SU-DHL-6 (cell line): Measurements from ENCODE around the gene SPATA32.

Experiments used
- H2AFZ ChIP-seq: fragments of 200-600 bp; sonication (generic); 2 replicates; pipeline ENCODE4 v1.6.1; 2014; ENCODE audit warnings: low read depth, mild to moderate bottlenecking, moderate library complexity, mixed read lengths, antibody characterized with exemption, low read length; ENCODE audit not compliant: severe bottlenecking
- H3F3A ChIP-seq: fragments of 200-600 bp; shearing (Covaris generic); 2 replicates; pipeline ENCODE4 v1.6.0; 2016; ENCODE audit warnings: antibody characterized with exemption, mild to moderate bottlenecking; ENCODE audit not compliant: insufficient read depth
- H3K27ac ChIP-seq: fragments of 200-600 bp; sonication (generic); 2 replicates; pipeline ENCODE4 v1.5.1; 2016; ENCODE audit warnings: low read depth, mild to moderate bottlenecking, low read length, moderate library complexity, mixed read lengths
- H3K27me3 ChIP-seq: fragments of 200-600 bp; sonication (generic), shearing (Covaris generic); 2 replicates; pipeline ENCODE4 v1.6.0; 2014; ENCODE audit warnings: mild to moderate bottlenecking, low read length
- H3K36me3 ChIP-seq: fragments of 200-600 bp; sonication (generic); 2 replicates; pipeline ENCODE4 v1.6.1; 2014; ENCODE audit warnings: mild to moderate bottlenecking, low read length, mixed read lengths
- H3K4me2 ChIP-seq: fragments of 300-600, 200-600 bp; shearing (Covaris generic), sonication (generic); 2 replicates; pipeline ENCODE4 v1.6.0; 2014; ENCODE audit warnings: low read length, low read depth, mild to moderate bottlenecking; ENCODE audit not compliant: poor library complexity, severe bottlenecking
- H3K4me3 ChIP-seq: fragments of 200-600 bp; sonication (generic); 2 replicates; pipeline ENCODE4 v1.5.1; 2014; ENCODE audit warnings: antibody characterized with exemption, low read length, mild to moderate bottlenecking, mixed read lengths; ENCODE audit not compliant: insufficient read depth, poor library complexity, severe bottlenecking
- H3K79me2 ChIP-seq: fragments of 200-600 bp; sonication (generic); 2 replicates; pipeline ENCODE4 v1.6.1; 2014; ENCODE audit warnings: mild to moderate bottlenecking, low read length, moderate library complexity; ENCODE audit not compliant: insufficient read depth
- H3K9ac ChIP-seq: fragments of 200-600 bp; sonication (generic); 2 replicates; pipeline ENCODE4 v1.7.0; 2014; ENCODE audit warnings: mild to moderate bottlenecking, low read length
- H3K9me2 ChIP-seq: fragments of 200-600 bp; sonication (generic); replicated peaks from 2 replicates; pipeline ENCODE4 v1.6.1; 2014; ENCODE audit warnings: low read length; ENCODE audit not compliant: insufficient read depth
- H3K9me3 ChIP-seq: fragments of 200-600 bp; sonication (generic); 2 replicates; pipeline ENCODE4 v1.6.1; 2014; ENCODE audit warnings: low read length, mixed read lengths; ENCODE audit not compliant: insufficient read depth
- H4K20me1 ChIP-seq: fragments of 200-600 bp; sonication (generic); 2 replicates; pipeline ENCODE4 v1.6.1; 2014; ENCODE audit warnings: low read depth, mild to moderate bottlenecking, antibody characterized with exemption, low read length, moderate library complexity, mixed read lengths
- CTCF ChIP-seq: fragments of 200-600 bp; sonication (generic); IDR thresholded peaks from one replicate; pipeline ENCODE4 v1.5.1; 2017; ENCODE audit warnings: antibody characterized with exemption, mild to moderate bottlenecking, low read length, moderate library complexity; ENCODE audit not compliant: insufficient read depth, poor library complexity, severe bottlenecking
- EZH2phosphoT487 ChIP-seq: fragments of 200-600 bp; sonication (generic), shearing (Covaris generic); conservative IDR thresholded peaks from 2 replicates; pipeline ENCODE4 v1.6.1; 2018; ENCODE audit warnings: mild to moderate bottlenecking, antibody characterized with exemption, low read length, moderate library complexity, mixed read lengths

Gene SPATA32

GRCh38 chr17:45309400-45309799 lies 47.5 kb upstream of the SPATA32 start:
- no peaks in the 10 kb centered on the region for H4K20me1 ChIP-seq
- no peak overlapping the region for H3K4me2 ChIP-seq
- no peaks in the 10 kb centered on the region for H3K9me3 ChIP-seq
- H3K9ac ChIP-seq, result no peak overlapping the region
- TF ChIP-seq CTCF, result no peak
- TF ChIP-seq EZH2phosphoT487, result no peak
- no peaks in the 10 kb centered on the region for H3K9me2 ChIP-seq
- H3K4me3 ChIP-seq, result no peak overlapping the region
- H3K79me2 ChIP-seq, result peaks cover 70% of the 10 kb centered on the region
- H3K36me3 ChIP-seq, result no peaks in the 10 kb centered on the region
- no peak overlapping the region for H3K27ac ChIP-seq
- H3F3A ChIP-seq, result peaks cover 8% of the 10 kb centered on the region; the same call in 1 of the 2 replicates
- no peaks in the 10 kb centered on the region for H3K27me3 ChIP-seq
- H2AFZ ChIP-seq, result no peak overlapping the region

- Histone ChIP-seq H3F3A (peaks cover 3% of the 10 kb centered on the region; the same call in 1 of the 2 replicates), H3K9me3 (no peaks in the 10 kb centered on the region), H4K20me1 (no peaks in the 10 kb centered on the region), H3K36me3 (no peaks in the 10 kb centered on the region), H3K4me3 (no peak overlapping the region), H3K27me3 (no peaks in the 10 kb centered on the region), H3K27ac (no peak overlapping the region), H3K79me2 (peaks cover 69% of the 10 kb centered on the region), H3K9me2 (no peaks in the 10 kb centered on the region), H3K9ac (no peak overlapping the region), H2AFZ (no peak overlapping the region), H3K4me2 (no peak overlapping the region)
- TF ChIP-seq EZH2phosphoT487 (no peak), CTCF (no peak)
These were observed 46.9 kb upstream of the SPATA32 start for GRCh38 chr17:45308840-45309239.

GRCh38 chr17:45308016-45308365 lies 46.1 kb upstream of the SPATA32 start:
- Histone ChIP-seq H3K79me2 (peaks cover 60% of the 10 kb centered on the region), H3F3A (no peaks in the 10 kb centered on the region), H3K9me3 (no peaks in the 10 kb centered on the region), H3K9me2 (no peaks in the 10 kb centered on the region), H3K4me2 (no peak overlapping the region), H3K9ac (no peak overlapping the region), H2AFZ (no peak overlapping the region), H3K4me3 (no peak overlapping the region), H3K27ac (no peak overlapping the region), H3K36me3 (no peaks in the 10 kb centered on the region), H3K27me3 (no peaks in the 10 kb centered on the region), H4K20me1 (no peaks in the 10 kb centered on the region)
- TF ChIP-seq CTCF, result no peak
